HUES6 (cell line): ENCODE results near the gene TRIP11.

Experiments
- H3K27ac ChIP-seq: 2 replicates; pipeline ENCODE4 v1.7.0; 2013; ENCODE audit warnings: low read depth, mild to moderate bottlenecking, low read length, inconsistent platforms
- H3K27me3 ChIP-seq: 2 replicates; pipeline ENCODE4 v1.6.1; 2013; ENCODE audit warnings: low read length; ENCODE audit not compliant: control insufficient read depth, insufficient read depth
- H3K36me3 ChIP-seq: 2 replicates; pipeline ENCODE4 v1.6.1; 2013; ENCODE audit warnings: low read length; ENCODE audit not compliant: control insufficient read depth, insufficient read depth
- H3K4me1 ChIP-seq: 2 replicates; pipeline ENCODE4 v1.6.1; 2013; ENCODE audit warnings: low read length; ENCODE audit not compliant: control insufficient read depth, insufficient read depth
- H3K4me3 ChIP-seq: 2 replicates; pipeline ENCODE4 v1.5.1; 2013; ENCODE audit warnings: low read depth, low read length
- H3K9ac ChIP-seq: one replicate; pipeline ENCODE4 v1.6.1; 2013; ENCODE audit warnings: mild to moderate bottlenecking, low read length
- H3K9me3 ChIP-seq: 2 replicates; pipeline ENCODE4 v1.6.1; 2013; ENCODE audit warnings: low read depth, low read length; ENCODE audit not compliant: control insufficient read depth, insufficient read depth

Gene TRIP11

GRCh38 chr14:91955168-91955567, 84.7 kb downstream of the TRIP11 start:
- Histone ChIP-seq H3K27ac (no peak overlapping the region), H3K27me3 (no peaks in the 10 kb centered on the region; the same call in 1 of the 2 replicates), H3K9ac (no peak overlapping the region), H3K36me3 (no peaks in the 10 kb centered on the region), H3K4me3 (no peak overlapping the region), H3K4me1 (no peaks in the 10 kb centered on the region), H3K9me3 (no peaks in the 10 kb centered on the region)

- Histone ChIP-seq H3K4me1 (0 out of 2 replicates have a peak, but pooled peaks cover under 1% of the 10 kb centered on the region), H3K9me3 (no peaks in the 10 kb centered on the region), H3K36me3 (no peaks in the 10 kb centered on the region), H3K4me3 (no peak overlapping the region), H3K27ac (no peak overlapping the region), H3K27me3 (peaks cover 13% of the 10 kb centered on the region), H3K9ac (no peak overlapping the region)
Measured at GRCh38 chr14:91953170-91953985, 86.5 kb downstream of the TRIP11 start.

GRCh38 chr14:91947475-91948184, 92.2 kb downstream of the TRIP11 start, which contains the start of gene FBLN5:
TSS of gene FBLN5 (minus strand) at chr14:91947694. CDS start at chr14:91947229, 465 bp downstream.
- peak within 1 kb of the TSS; percentile 63 for H3K9ac ChIP-seq
- H3K36me3 ChIP-seq: no peaks in the 10 kb centered on the region
- peaks cover 44% of the 10 kb centered on the region for H3K27me3 ChIP-seq
- H3K27ac ChIP-seq: no peak within 1 kb of the TSS
- H3K4me1 ChIP-seq: peaks cover 5% of the 10 kb centered on the region; the same call in 1 of the 2 replicates
- no peaks in the 10 kb centered on the region for H3K9me3 ChIP-seq
- H3K4me3 ChIP-seq: peak within 1 kb of the TSS; percentile 79

GRCh38 chr14:91946622-91947474, 93.0 kb downstream of the TRIP11 start:
- Histone ChIP-seq H3K4me3 (peak overlapping the region; percentile 79), H3K36me3 (no peaks in the 10 kb centered on the region), H3K9me3 (no peaks in the 10 kb centered on the region), H3K27me3 (peaks cover 44% of the 10 kb centered on the region), H3K9ac (peak overlapping the region; percentile 63), H3K27ac (no peak overlapping the region), H3K4me1 (peaks cover 13% of the 10 kb centered on the region)

- Histone ChIP-seq H3K9me3 (no peaks in the 10 kb centered on the region), H3K9ac (no peak overlapping the region), H3K4me1 (peaks cover 15% of the 10 kb centered on the region), H3K4me3 (no peak overlapping the region), H3K27me3 (peaks cover 44% of the 10 kb centered on the region), H3K27ac (no peak overlapping the region), H3K36me3 (no peaks in the 10 kb centered on the region)
Measured at GRCh38 chr14:91945751-91946621, 93.9 kb downstream of the TRIP11 start.

GRCh38 chr14:91942946-91943345, 96.9 kb downstream of the TRIP11 start:
- Histone ChIP-seq H3K4me1 (peaks cover 10% of the 10 kb centered on the region), H3K9me3 (no peaks in the 10 kb centered on the region), H3K9ac (no peak overlapping the region), H3K4me3 (no peak overlapping the region), H3K27me3 (peaks cover 27% of the 10 kb centered on the region), H3K27ac (no peak overlapping the region), H3K36me3 (no peaks in the 10 kb centered on the region)

GRCh38 chr14:91942128-91942527, 97.7 kb downstream of the TRIP11 start:
- H3K9ac ChIP-seq: no peak overlapping the region
- H3K27ac ChIP-seq: no peak overlapping the region
- no peak overlapping the region for H3K4me3 ChIP-seq
- H3K36me3 ChIP-seq: no peaks in the 10 kb centered on the region
- no peaks in the 10 kb centered on the region for H3K9me3 ChIP-seq
- H3K27me3 ChIP-seq: peaks cover 20% of the 10 kb centered on the region
- H3K4me1 ChIP-seq: peaks cover 10% of the 10 kb centered on the region

GRCh38 chr14:91940209-91940608, 99.7 kb downstream of the TRIP11 start:
- H3K27me3 ChIP-seq: peaks cover 1% of the 10 kb centered on the region; the same call in 1 of the 2 replicates
- H3K4me3 ChIP-seq: no peak overlapping the region
- peaks cover 10% of the 10 kb centered on the region for H3K4me1 ChIP-seq
- H3K9ac ChIP-seq: no peak overlapping the region
- no peaks in the 10 kb centered on the region for H3K36me3 ChIP-seq
- H3K9me3 ChIP-seq: no peaks in the 10 kb centered on the region
- H3K27ac ChIP-seq: no peak overlapping the region

- H3K4me3 ChIP-seq: no peak overlapping the region
- H3K9ac ChIP-seq: no peak overlapping the region
- no peaks in the 10 kb centered on the region for H3K4me1 ChIP-seq
- no peaks in the 10 kb centered on the region for H3K27me3 ChIP-seq
- no peaks in the 10 kb centered on the region for H3K36me3 ChIP-seq
- H3K9me3 ChIP-seq: no peaks in the 10 kb centered on the region
- H3K27ac ChIP-seq: no peak overlapping the region
Measured at GRCh38 chr14:91935586-91935985, 104.3 kb downstream of the TRIP11 start.
